GM18909 (cell line): Measurements from ENCODE around the gene AOC1.
"Not testable (repeated sequence)": the region's sequence is repeated elsewhere in the genome, so short reads cannot be mapped to it uniquely, and the experiment has no call there.

ENCODE experiments used
- ATAC-seq: cut with Tn5 transposase; IDR thresholded peaks from one replicate; pipeline ENCODE4 v1.9.1; 2021; ENCODE audit warnings: mild to moderate bottlenecking; ENCODE audit not compliant: unreplicated experiment, poor library complexity

AOC1 gene

GRCh38 chr7:150890853-150891584 is 38.7 kb downstream of the AOC1 start:
- ATAC-seq, result no peak

GRCh38 chr7:150891740-150892139 is 39.4 kb downstream of the AOC1 start:
- ATAC-seq, result no peak

GRCh38 chr7:150895809-150896208 is 43.5 kb downstream of the AOC1 start:
- ATAC-seq, result no peak

GRCh38 chr7:150896562-150897209 is 44.4 kb downstream of the AOC1 start:
- no peak for ATAC-seq

- peak; percentile 67 for ATAC-seq
Observed at GRCh38 chr7:150897502-150898474, 45.5 kb downstream of the AOC1 start.

DNA sequence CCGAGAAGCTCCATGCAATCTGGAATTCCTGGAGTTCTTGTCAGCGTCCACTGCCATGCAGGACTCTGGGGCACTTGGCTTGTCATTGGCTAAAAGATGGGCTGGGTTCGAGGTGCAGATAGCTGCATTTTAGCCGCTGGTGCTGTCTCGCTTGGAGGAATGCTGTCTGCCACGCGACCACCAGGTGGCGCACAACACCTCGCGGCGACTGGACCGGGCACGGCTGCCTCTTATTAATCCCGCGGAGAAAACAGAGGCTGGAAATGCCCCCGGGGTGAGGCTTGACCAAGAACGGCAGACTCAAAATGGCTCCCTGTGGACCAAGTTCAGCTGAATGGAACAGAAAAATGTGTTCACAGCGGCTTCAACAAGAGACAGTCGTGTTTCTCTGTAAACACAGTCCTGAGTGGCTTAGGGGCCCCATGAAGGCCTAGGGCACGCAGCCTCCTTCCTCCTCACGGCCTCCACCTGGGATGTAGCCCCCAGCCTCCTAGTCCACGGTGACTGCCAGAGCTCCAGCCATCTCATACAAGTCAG is 46.2 kb downstream of the AOC1 start:
- ATAC-seq, result peak; percentile 62

DNA sequence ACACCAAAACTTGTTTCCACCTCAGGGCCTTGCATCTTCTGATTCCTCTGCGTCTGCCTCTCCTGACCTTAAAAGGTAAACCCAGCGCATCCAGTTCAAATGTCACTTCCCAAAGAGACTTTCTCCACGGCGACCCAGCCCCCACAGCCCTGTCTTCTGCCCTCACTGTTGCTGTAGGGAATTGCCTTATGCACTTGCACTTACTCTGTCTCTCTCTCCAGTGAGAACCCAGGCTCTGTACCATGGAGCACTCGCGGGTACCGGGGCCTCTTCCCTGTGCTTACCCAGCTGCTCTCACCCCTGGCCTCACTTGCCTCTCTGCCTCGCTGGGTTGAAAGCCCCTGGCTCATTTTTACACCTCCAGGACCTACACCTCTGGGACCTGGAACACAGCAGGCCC is 48.4 kb downstream of the AOC1 start:
- ATAC-seq, result no peak

DNA sequence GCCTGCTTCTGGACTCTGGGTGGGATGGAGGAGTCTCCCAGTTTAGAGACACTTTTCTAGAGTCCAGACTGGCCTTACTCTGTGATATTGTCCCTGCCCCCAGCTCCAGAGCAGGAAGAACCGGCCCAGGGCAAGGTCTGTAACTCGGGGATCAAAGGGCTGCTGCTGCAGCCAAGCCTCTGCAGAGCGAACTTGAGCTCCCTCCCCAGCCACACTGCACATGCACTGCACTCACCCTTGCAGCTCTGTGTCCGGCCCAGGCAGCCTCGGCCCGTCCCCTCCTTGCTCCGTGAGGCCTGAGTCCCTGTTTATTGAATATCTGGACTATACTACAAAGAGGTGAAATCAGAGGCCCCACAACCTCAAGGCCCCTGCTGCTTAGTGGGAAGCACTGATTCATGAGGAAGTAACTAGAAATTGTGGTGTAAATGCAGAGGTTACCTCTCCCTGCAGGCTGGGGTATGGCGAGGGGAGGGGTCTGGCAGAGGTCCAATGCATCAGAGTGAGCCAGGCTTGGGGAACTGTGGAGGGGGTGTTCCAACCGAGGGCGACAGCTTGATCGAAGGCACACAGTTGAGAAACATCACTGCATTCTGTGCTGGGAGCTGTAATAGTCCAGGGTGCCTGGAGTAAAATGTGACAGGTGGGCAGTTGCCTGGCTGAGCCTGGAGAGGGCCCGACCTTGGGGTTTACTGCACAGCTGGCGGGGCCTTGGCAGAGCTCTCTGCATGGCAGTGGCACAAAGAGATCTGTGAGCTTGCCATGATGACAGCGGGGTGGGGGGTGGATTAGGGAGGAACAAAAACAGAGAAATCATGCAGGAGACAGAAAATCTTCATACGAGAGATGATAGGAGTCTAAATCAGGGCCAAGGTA is 49.1 kb downstream of the AOC1 start:
- ATAC-seq, result no peak

DNA sequence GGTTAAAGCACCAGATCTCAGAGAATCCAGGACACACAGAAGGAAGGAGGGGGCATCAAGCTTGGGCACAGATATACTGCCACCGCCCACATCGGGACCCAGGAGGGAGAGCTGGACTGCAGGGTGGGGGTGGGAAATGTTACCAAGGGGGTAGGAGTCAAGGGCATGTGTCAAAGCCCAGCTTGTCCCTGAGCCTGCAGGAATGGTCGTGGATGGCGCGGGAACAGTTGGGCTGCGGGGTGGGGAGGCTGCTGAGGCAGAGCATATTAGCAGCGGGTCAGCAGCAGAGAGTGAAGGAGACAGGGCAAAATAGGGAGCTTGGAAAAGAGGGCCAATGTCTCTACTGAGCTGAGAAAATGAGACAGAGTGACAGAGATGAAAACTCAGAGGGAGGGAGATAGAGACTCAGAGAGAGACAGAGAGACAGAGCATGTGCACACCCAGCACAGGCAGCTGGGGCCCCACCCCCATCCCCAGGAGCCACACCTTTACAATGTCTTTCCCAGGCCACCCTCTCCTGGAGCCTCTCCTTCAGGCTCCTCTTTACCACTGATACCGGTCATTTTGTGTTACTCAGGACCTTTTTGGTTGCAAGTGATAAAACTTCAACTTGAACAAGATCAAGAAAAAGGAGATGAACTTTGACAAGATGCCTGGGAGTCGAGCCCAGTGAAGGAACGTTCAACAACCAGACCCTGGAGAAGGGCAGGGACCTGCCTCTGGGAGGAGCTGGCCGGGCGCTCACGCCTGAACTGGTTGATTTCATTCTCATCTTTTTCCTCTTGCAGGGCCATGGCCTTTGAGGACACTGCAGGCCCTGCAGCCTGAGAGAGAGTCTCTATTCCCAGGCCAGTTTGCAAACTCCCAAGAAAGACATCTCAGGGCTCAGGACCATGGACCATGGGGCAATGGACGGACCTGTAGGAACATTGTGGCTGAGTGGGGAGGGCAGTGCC is 50.0 kb downstream of the AOC1 start:
- no peak for ATAC-seq

DNA sequence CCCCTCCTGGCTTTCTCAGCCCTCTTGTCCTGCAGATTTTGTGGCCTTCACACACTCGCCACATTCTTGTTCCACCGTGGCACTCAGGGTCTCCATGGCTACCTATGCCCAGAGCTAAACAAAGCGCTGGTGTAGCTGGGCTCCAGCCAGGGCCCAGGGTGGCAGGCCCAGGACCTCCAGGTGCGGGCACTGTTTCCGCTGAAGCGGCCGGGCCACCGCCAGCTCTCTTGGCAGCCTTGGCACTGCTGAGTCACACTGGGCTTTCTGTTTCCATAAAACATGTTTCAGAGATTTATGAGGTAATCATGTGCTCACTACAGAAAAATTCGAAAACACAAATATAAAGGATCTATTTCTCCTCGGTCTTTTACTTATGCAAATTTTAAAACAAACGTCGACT is 51.3 kb downstream of the AOC1 start:
- ATAC-seq, result peak; percentile 45

DNA sequence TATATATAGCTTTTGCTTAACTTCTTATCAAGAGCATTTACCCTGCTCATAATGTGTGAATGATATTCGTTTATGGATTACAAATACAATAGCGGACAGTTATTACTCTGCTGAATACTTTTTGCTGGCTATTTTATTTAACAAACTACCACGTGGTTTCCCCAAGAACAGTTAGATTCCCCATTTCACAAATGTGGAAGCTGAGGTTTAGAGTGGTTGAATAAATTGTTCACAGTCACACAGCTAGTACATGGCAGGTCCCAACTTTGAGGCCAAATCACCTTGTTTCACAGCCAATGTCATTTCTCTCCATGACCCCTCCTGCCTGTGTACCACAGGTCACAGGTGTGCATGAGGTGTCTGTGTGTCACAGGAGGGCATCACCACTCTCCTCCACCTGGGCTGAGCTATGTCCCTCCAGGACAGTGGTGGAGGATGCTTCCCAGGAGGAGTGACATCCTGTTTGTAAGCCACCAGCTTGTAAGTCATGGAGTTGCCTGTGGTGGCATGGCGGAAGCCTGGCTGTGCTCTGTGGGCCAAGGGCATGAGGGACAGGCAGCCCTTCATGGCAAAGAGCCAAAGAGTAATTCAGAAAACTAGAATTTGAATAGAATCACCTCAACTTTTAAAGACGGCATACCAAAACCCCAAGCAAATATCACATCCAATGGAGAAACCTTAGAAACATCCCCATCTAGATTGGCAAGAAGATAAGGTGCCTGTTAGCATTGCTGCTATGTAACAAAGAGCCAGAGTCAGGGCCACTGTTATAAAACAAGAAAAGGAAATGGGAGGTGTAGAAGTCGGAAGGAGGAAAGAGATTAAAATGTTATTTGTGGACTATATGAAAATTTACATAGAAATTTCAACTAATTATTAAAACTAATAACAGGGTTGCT is 51.9 kb downstream of the AOC1 start:
- no peak for ATAC-seq

- no peak for ATAC-seq
Observed at GRCh38 chr7:150908173-150908572, 55.9 kb downstream of the AOC1 start.

DNA sequence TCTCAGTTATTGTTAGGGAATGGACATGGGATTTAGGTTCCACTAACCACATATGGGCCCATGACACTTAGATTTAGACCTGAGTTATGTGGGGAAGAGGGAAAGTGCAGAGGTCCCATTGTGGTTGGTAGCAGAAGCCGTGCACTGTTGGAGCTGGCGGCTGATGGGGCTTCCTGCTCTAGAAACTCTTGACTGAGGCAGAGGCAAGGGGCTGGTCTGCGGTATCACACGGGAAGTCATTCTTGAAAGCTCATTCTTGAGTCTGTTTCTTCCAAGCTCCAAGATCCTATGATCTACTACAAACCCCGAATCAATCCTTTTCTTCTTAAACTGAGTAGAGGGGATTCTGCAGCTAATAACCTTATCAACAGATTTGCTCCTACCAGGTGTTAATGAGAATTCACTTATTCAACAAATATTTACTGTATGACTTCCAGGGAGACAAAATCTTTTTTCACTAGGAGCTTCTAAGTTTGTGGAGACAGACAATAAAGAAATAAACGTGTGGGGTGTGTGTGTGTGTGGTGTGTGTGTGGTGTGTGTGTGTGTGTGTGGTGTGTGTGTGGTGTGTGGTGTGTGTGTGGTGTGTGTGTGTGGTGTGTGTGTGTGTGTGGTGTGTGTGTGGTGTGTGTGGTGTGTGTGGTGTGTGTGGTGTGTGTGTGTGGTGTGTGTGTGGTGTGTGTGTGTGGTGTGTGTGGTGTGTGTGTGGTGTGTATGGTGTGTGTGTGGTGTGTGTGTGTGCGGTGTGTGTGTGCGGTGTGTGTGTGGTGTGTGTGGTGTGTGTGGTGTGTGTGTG is 57.1 kb downstream of the AOC1 start:
- no peak for ATAC-seq

- not testable (repeated sequence) for ATAC-seq
Observed at GRCh38 chr7:150910305-150910995, 58.1 kb downstream of the AOC1 start.

DNA sequence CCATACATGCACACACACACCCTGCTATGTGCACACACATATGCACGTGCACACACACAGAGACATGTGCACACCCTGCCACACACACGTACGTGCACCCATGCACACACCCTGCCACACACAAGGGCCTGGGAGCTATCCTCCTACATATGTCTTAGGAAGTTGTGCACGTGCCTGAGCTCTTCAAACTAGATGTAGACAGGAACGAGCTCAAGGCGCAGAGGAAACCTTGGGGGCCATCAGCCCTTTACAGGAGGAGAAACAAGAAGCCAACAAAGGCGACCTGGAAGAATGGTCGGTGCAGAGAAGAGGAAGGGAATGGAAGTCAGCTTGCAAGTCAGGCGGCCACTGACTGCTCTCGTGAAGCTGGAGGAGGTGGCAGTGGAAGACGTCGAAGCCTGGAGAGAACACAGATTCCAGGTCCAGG is 58.7 kb downstream of the AOC1 start:
- ATAC-seq, result no peak
